ELR (cell line): ENCODE measurements around the gene LRP1.

Source experiments
- DNase-seq: peaks from one replicate; pipeline ENCODE4 v3.0.0-alpha.2; 2015; ENCODE audit warnings: low read depth

Gene LRP1

DNA sequence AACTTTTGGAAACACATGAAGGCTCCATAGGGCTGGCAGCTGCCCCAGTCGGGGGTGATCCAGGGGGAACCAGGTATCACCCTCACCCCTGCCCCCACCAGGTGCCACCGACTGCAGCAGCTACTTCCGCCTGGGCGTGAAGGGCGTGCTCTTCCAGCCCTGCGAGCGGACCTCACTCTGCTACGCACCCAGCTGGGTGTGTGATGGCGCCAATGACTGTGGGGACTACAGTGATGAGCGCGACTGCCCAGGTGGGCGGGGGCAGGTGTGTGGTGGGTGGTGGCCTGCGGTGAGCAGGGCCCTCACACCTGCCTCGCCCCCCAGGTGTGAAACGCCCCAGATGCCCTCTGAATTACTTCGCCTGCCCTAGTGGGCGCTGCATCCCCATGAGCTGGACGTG, 66.0 kb downstream of the LRP1 start:
- no peak for DNase-seq

DNA sequence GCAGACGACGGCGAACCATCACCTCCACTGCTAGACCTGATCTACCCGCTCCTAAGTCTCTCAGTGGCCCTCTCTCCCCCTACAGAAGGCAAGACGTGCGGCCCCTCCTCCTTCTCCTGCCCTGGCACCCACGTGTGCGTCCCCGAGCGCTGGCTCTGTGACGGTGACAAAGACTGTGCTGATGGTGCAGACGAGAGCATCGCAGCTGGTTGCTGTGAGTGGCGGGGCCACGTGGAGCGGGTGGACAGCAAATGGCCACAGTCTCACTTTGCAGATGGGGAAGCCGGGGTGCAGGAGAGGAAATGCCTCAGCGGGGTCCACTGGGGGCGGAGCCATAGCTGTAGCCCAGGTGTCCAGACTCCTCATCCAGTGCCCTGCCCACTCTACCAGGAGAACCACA, 66.9 kb downstream of the LRP1 start:
- no peak for DNase-seq

GRCh38 chr12:57195611-57196371, 67.5 kb downstream of the LRP1 start:
- DNase-seq, result no peak

GRCh38 chr12:57196439-57196838, 68.2 kb downstream of the LRP1 start:
- DNase-seq, result no peak

GRCh38 chr12:57196956-57197355, 68.7 kb downstream of the LRP1 start:
- DNase-seq, result no peak

DNA sequence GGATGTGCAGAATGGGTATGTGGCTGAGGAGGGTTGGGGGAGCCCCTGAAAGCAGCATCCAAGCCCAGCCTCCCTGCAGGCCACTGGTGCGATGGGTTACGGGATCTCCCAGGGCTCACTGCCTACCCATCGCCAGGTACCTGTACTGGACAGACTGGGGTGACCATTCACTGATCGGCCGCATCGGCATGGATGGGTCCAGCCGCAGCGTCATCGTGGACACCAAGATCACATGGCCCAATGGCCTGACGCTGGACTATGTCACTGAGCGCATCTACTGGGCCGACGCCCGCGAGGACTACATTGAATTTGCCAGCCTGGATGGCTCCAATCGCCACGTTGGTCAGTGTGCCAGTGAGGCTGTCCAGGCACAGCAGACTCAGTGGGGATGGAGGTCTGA, 70.0 kb downstream of the LRP1 start:
- no peak for DNase-seq

DNA sequence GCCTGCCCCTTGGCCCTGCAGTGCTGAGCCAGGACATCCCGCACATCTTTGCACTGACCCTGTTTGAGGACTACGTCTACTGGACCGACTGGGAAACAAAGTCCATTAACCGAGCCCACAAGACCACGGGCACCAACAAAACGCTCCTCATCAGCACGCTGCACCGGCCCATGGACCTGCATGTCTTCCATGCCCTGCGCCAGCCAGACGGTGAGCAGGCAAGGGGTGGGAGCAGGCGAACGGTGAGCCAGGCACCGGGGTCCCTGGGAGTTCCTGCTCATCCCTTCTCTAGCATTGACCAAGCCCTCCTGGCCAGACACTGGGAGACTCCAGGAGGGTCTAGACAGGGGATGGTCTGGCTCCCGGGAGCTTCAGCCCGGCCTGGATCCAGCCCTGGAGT, 70.9 kb downstream of the LRP1 start:
- no peak for DNase-seq

DNA sequence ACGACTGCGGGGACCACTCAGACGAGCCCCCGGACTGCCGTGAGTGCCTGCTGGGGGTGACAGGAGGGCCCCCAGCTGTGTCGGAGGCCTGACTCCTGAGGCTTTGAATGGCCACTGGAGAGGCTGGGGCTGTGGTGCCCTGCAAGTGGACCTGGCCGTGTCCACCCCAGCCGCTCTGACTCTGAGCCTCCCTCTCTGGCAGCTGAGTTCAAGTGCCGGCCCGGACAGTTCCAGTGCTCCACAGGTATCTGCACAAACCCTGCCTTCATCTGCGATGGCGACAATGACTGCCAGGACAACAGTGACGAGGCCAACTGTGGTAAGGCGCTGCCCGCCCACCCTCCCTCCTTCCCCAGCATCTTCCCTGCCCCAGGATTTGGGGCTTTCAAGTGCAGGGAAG, 72.2 kb downstream of the LRP1 start:
- DNase-seq, result no peak

DNA sequence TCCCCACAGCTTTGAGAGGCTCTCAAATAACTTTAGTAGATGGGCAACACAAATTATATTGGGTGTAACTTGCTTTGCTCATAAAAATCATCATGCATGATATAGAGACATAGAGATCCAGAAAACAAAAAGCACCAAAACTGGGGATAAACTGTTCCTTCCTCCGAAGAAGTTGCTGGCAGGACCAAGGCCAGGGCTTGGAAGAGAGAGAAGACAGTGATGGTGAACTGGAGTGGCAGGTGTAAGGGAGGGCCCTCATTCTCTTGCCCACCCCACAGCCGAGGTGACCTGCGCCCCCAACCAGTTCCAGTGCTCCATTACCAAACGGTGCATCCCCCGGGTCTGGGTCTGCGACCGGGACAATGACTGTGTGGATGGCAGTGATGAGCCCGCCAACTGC, 72.9 kb downstream of the LRP1 start:
- DNase-seq, result no peak

- no peak for DNase-seq
Observed at GRCh38 chr12:57201631-57202030, 73.3 kb downstream of the LRP1 start.

DNA sequence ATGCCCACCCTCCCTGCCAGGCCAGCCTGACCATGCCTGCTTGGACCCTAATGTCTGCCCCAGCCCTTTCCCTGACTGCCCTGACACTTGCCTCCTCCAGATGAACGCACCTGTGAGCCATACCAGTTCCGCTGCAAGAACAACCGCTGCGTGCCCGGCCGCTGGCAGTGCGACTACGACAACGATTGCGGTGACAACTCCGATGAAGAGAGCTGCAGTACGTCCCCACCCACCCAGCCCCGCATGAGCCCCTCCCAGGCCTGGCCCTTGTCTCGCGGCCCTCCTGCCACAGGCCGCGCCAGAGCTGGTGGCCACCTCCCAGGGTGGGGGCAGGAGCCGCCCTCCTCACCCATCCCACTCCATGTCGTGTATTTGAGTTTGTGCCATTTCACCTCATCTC, 74.0 kb downstream of the LRP1 start:
- DNase-seq, result no peak

GRCh38 chr12:57203201-57203600, 74.9 kb downstream of the LRP1 start:
- no peak for DNase-seq

- no peak for DNase-seq
Observed at GRCh38 chr12:57203791-57204190, 75.5 kb downstream of the LRP1 start.

GRCh38 chr12:57204454-57204853, 76.2 kb downstream of the LRP1 start:
- DNase-seq, result no peak

DNA sequence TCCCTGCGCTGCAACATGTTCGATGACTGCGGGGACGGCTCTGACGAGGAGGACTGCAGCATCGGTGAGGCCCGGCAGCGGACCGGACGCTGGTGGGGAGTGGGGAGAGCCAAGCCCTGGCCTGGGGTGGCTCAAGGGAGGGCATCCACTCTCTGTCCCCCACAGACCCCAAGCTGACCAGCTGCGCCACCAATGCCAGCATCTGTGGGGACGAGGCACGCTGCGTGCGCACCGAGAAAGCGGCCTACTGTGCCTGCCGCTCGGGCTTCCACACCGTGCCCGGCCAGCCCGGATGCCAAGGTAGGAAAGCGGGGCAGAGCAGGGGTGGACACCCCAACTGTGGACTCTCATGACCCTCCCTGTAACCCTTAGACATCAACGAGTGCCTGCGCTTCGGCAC, 76.9 kb downstream of the LRP1 start:
- no peak for DNase-seq

- no peak for DNase-seq
Observed at GRCh38 chr12:57205931-57206330, 77.6 kb downstream of the LRP1 start.

DNA sequence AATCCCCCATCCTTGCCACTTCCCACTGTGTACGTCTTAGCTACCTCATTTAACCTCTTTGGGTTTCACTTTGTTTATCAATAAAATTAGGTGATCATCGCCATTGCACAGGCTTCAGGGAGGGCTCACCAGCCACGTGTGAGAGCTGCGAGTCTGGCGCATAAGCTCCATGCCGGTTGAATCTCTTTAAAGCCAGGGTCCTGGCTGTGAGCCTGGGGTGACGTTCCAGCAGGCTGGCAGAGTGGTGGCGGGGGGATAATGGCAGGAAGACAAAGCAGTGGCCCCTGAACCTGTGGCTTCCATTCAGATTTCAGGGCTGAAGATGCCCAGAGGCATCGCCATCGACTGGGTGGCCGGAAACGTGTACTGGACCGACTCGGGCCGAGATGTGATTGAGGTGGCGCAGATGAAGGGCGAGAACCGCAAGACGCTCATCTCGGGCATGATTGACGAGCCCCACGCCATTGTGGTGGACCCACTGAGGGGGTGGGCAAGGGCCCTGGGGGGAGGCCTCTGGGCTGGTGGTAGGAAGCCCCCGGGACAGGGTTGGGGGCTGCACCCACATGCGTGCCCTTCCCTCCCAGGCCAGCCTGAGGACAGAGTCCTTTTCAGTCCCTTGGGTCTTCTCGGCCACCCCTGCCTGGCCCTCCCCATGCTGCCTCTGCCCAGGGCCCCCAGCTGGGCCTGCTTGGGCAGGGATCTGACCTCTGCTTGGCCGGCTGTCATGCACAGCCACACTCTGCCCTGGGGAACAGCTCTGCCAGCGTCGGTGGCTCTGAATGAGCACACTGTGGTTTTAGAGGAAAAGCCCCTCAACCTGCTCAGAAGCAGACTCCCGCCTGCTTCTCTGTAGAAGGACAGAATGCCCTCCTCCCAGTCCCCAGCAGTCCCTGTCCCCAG, 79.7 kb downstream of the LRP1 start:
- no peak for DNase-seq

- no peak for DNase-seq
Observed at GRCh38 chr12:57208631-57209282, 80.5 kb downstream of the LRP1 start.

DNA sequence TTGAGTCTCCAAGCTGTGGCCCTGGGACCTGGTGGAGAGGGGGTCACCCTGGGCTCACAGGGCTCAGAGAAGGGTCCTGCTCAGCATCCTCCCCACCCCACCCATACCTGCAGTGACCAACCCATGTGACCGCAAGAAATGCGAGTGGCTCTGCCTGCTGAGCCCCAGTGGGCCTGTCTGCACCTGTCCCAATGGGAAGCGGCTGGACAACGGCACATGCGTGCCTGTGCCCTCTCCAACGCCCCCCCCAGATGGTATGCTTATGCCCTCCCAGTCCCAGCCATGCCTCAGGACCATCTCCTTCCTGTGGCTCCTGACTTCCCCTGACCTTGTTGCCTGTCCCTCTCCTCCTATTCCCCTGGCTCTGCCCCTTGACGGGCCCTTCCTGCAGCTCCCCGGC, 81.6 kb downstream of the LRP1 start:
- no peak for DNase-seq

- no peak for DNase-seq
Observed at GRCh38 chr12:57210461-57210860, 82.2 kb downstream of the LRP1 start.

GRCh38 chr12:57210926-57211692, 82.8 kb downstream of the LRP1 start:
- DNase-seq, result no peak
